ENCODE data around the gene TCP1. TPM values are rescaled to one million over a fixed set of nuclear protein-coding genes. Genes with fewer than 3 reads are reported as not detected.
A peak's percentile ranks its signal among the peaks of the same experiment; 100 is the strongest.

TCP1 gene
- 185 to 192 TPM (median 186 TPM) in 3 replicates for total RNA-seq

- peaks cover 28% of the 10 kb centered on the region for H3K36me3 Mint-ChIP-seq
- TF ChIP-seq CTCF (IDR thresholded peaks at IDR 0.05; ENCODE audit: unreplicated experiment) = no peak
- H3K27me3 Mint-ChIP-seq (ENCODE audit: low read depth) = no peaks in the 10 kb centered on the region
- H3K9me3 Mint-ChIP-seq = no peaks in the 10 kb centered on the region
- H3K27ac Mint-ChIP-seq = peak within 1 kb of the TSS; percentile 97
- DNase-seq (ENCODE audit: low spot score in 2 of 2, unreplicated experiment in 2 of 2) = peak; percentile 96 to 98
- H3K4me1 Mint-ChIP-seq = peaks cover 31% of the 10 kb centered on the region
- H3K4me3 Mint-ChIP-seq = peak within 1 kb of the TSS; percentile 98
Measured at GRCh38 chr6:159789377-159790148, at the start of gene TCP1. TCP1 (minus strand) TSS chr6:159789602; CDS start chr6:159789468, 134 bp downstream.

GRCh38 chr6:159838020-159838744 is 48.8 kb upstream of the TCP1 start:
- TF ChIP-seq CTCF (IDR thresholded peaks at IDR 0.05; ENCODE audit: unreplicated experiment) = no peak
- Mint-ChIP-seq H3K4me3 (no peak overlapping the region), H3K27ac (no peak overlapping the region), H3K9me3 (no peaks in the 10 kb centered on the region), H3K36me3 (no peaks in the 10 kb centered on the region), H3K27me3 (ENCODE audit: low read depth) (no peaks in the 10 kb centered on the region), H3K4me1 (no peaks in the 10 kb centered on the region)
- no peak for DNase-seq (ENCODE audit: low spot score in 2 of 2, unreplicated experiment in 2 of 2)

GRCh38 chr6:159837511-159837910 is 48.1 kb upstream of the TCP1 start:
- no peak overlapping the region for H3K27ac Mint-ChIP-seq

GRCh38 chr6:159836718-159837490 is 47.5 kb upstream of the TCP1 start:
- Mint-ChIP-seq H3K4me1 (no peaks in the 10 kb centered on the region), H3K9me3 (no peaks in the 10 kb centered on the region), H3K27ac (no peak overlapping the region), H3K4me3 (no peak overlapping the region), H3K27me3 (ENCODE audit: low read depth) (no peaks in the 10 kb centered on the region), H3K36me3 (no peaks in the 10 kb centered on the region)
- no peak for TF ChIP-seq CTCF (IDR thresholded peaks at IDR 0.05; ENCODE audit: unreplicated experiment)
- no peak for DNase-seq (ENCODE audit: low spot score in 2 of 2, unreplicated experiment in 2 of 2)

More at GRCh38 chr6:159837511-159837910, 48.1 kb upstream of the TCP1 start:
- no peak for TF ChIP-seq CTCF (IDR thresholded peaks at IDR 0.05; ENCODE audit: unreplicated experiment)
- Mint-ChIP-seq H3K9me3 (no peaks in the 10 kb centered on the region), H3K4me3 (no peak overlapping the region), H3K36me3 (no peaks in the 10 kb centered on the region), H3K4me1 (no peaks in the 10 kb centered on the region), H3K27me3 (ENCODE audit: low read depth) (no peaks in the 10 kb centered on the region)
- DNase-seq (ENCODE audit: low spot score in 2 of 2, unreplicated experiment in 2 of 2) = no peak

GRCh38 chr6:159833997-159834603 is 44.7 kb upstream of the TCP1 start:
- peaks cover 5% of the 10 kb centered on the region for H3K4me1 Mint-ChIP-seq
- no peaks in the 10 kb centered on the region for H3K27me3 Mint-ChIP-seq (ENCODE audit: low read depth)
- no peak for DNase-seq (ENCODE audit: low spot score in 2 of 2, unreplicated experiment in 2 of 2)
- no peak overlapping the region for H3K4me3 Mint-ChIP-seq
- TF ChIP-seq CTCF (IDR thresholded peaks at IDR 0.05; ENCODE audit: unreplicated experiment) = no peak
- no peaks in the 10 kb centered on the region for H3K36me3 Mint-ChIP-seq
- H3K27ac Mint-ChIP-seq = no peak overlapping the region
- H3K9me3 Mint-ChIP-seq = no peaks in the 10 kb centered on the region

All from mesothelial cell of epicardium (in vitro differentiated cells).